ENCODE results near the gene KRTAP4-8. TPM values are rescaled to one million over a fixed set of nuclear protein-coding genes. Genes with fewer than 3 reads are reported as not detected.
"Not testable (repeated sequence)": the region's sequence is repeated elsewhere in the genome, so short reads cannot be mapped to it uniquely, and the experiment has no call there.

KRTAP4-8 gene
- total RNA-seq, 1 donor from 2014 or later: not detected

DNA sequence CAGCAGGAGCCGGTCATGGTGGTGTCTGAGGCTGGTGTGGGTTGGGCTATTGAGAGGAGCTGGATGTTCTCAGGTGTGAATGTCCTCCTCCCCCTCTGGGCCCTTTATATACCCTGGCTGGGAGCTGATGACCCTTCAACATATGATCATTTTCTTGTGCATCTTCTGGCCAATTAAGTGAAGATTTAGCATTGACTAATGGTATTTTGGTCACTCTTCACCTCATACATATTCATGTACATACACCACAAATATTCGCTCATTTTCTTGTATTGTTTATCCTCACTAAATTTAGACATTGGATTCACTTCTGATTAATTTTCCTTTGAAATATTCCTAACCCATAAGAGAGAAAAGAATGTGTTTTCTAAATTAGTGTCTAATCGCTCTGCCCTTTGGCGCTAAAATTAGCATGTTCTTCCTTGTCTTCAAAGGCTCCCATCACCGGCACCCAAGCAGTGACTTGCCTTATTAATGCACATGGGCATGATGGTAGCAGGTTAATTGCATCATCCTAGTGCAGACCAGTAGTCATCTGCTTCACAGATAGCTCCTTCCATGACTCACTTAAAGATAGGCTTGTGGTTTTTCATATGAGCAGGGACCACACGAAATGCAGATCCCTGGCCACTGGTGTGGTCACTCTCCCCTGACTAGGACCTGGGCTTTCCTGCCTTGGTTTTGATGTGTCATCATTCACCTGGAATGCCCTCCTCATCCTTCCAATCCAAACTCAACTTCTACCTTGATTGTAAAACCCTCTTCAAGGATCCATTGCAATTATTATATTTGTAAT, 31.9 kb downstream of the KRTAP4-8 start, which contains the start of gene KRTAP2-4:
Gene KRTAP2-4 (minus strand): TSS at position 51 of the 796 bp plus-strand sequence. CDS start 34 bp downstream, at position 17.
- H3K27ac Mint-ChIP-seq (ENCODE audit: unreplicated experiment): no peak within 1 kb of the TSS
- DNase-seq (ENCODE audit: low spot score): no peak
- no peak for TF ChIP-seq CTCF (IDR thresholded peaks at IDR 0.05)

DNA sequence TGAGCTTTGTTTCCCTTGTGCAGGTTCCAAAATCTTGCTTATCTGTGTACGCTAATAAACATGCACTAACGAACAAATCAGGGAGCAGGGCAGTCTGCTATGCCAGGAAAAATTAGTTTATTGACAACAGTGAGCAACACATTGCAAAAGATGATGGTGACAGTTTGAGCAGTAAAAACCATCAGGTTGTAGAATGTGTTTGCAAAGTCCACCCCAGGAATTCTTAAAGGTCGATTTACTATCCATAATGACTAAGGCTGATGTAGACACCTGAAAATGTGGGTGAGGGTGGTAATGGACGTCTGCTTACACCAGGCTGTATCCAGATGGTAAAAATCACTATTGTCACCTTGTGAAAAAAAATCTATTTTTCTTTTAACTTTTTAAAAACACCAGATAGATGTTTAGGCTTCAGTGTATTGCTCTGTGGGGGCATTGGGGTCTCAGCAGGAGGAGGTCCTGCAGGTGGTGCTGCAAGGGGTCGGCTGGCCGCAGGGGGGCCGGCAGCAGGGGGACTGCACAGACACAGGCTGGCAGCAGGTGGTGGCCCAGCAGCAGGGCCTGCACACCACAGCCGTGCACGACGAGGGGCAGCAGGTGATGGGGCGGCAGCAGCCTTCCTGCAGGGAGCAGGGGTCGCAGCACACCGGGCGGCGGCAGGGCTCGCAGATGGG, 32.8 kb downstream of the KRTAP4-8 start:
- H3K27me3 Mint-ChIP-seq (ENCODE audit: low read depth); H3K27ac Mint-ChIP-seq (ENCODE audit: unreplicated experiment); H3K9me3 Mint-ChIP-seq (ENCODE audit: low read depth); H3K36me3 Mint-ChIP-seq (ENCODE audit: low read depth); H3K4me3 Mint-ChIP-seq (ENCODE audit: unreplicated experiment); DNase-seq (ENCODE audit: low spot score): not testable (repeated sequence)
- peaks cover 45% of the 10 kb centered on the region for H3K4me1 Mint-ChIP-seq (ENCODE audit: low read depth)

More for the DNA sequence above, 31.9 kb downstream of the KRTAP4-8 start, which contains the start of gene KRTAP2-4:
- no peaks in the 10 kb centered on the region for H3K36me3 Mint-ChIP-seq (ENCODE audit: low read depth)
- no peaks in the 10 kb centered on the region for H3K27me3 Mint-ChIP-seq (ENCODE audit: low read depth)
- no peaks in the 10 kb centered on the region for H3K9me3 Mint-ChIP-seq (ENCODE audit: low read depth)
- H3K4me1 Mint-ChIP-seq (ENCODE audit: low read depth): peaks cover 36% of the 10 kb centered on the region
- no peak within 1 kb of the TSS for H3K4me3 Mint-ChIP-seq (ENCODE audit: unreplicated experiment)

- DNase-seq (ENCODE audit: low spot score): no peak
- Mint-ChIP-seq H3K27ac (ENCODE audit: unreplicated experiment) (no peak overlapping the region), H3K9me3 (ENCODE audit: low read depth) (no peaks in the 10 kb centered on the region), H3K4me3 (ENCODE audit: unreplicated experiment) (no peak overlapping the region), H3K27me3 (ENCODE audit: low read depth) (no peaks in the 10 kb centered on the region), H3K4me1 (ENCODE audit: low read depth) (peaks cover 51% of the 10 kb centered on the region), H3K36me3 (ENCODE audit: low read depth) (no peaks in the 10 kb centered on the region)
- no peak for TF ChIP-seq CTCF (IDR thresholded peaks at IDR 0.05)
Measured at GRCh38 chr17:41064301-41064700, 33.6 kb downstream of the KRTAP4-8 start.

- H3K9me3 Mint-ChIP-seq (ENCODE audit: low read depth): no peaks in the 10 kb centered on the region
Measured at GRCh38 chr17:41063449-41063848, 34.5 kb downstream of the KRTAP4-8 start.

DNA sequence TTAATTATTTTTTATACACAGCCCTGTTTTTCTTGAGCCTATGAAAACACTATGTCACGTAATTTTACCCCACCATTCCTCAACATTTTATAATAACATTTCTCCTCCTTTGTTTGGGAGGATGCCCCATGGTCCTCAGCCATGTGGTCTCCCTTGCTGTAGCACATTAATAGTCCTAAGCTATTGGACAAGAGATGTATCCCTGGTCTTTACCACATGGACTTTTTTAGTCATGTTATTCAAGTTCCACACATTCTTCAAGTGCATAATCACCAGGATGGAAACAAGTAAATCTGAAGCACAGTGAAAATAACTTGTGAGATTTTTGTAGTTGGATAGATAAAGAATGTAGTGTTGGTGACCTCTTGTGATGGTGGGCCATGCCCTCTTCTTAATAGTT, 36.0 kb downstream of the KRTAP4-8 start:
- no peak overlapping the region for H3K4me3 Mint-ChIP-seq (ENCODE audit: unreplicated experiment)
- H3K27me3 Mint-ChIP-seq (ENCODE audit: low read depth): no peaks in the 10 kb centered on the region
- peaks cover 4% of the 10 kb centered on the region for H3K9me3 Mint-ChIP-seq (ENCODE audit: low read depth)
- DNase-seq (ENCODE audit: low spot score): no peak
- peaks cover 57% of the 10 kb centered on the region for H3K4me1 Mint-ChIP-seq (ENCODE audit: low read depth)
- H3K36me3 Mint-ChIP-seq (ENCODE audit: low read depth): peaks cover 1% of the 10 kb centered on the region
- H3K27ac Mint-ChIP-seq (ENCODE audit: unreplicated experiment): peak overlapping the region; percentile 95
- peak; percentile 38 for TF ChIP-seq CTCF (IDR thresholded peaks at IDR 0.05)

More at GRCh38 chr17:41063449-41063848, 34.5 kb downstream of the KRTAP4-8 start:
- no peaks in the 10 kb centered on the region for H3K36me3 Mint-ChIP-seq (ENCODE audit: low read depth)
- no peak for DNase-seq (ENCODE audit: low spot score)
- H3K27me3 Mint-ChIP-seq (ENCODE audit: low read depth): no peaks in the 10 kb centered on the region
- H3K4me1 Mint-ChIP-seq (ENCODE audit: low read depth): peaks cover 57% of the 10 kb centered on the region
- H3K27ac Mint-ChIP-seq (ENCODE audit: unreplicated experiment): no peak overlapping the region
- no peak for TF ChIP-seq CTCF (IDR thresholded peaks at IDR 0.05)
- H3K4me3 Mint-ChIP-seq (ENCODE audit: unreplicated experiment): no peak overlapping the region
